MCF 10A (cell line): ENCODE results near the gene TEX52. TPM values are rescaled to one million over a fixed set of nuclear protein-coding genes. Genes with fewer than 3 reads are reported as not detected.

ENCODE experiments used
- BruUV-seq: library from RNA; stranded (reverse); fragments of 400-500 nt; replicated peaks from 2 replicates; lab custom pipeline; 2021; lab: Mats Ljungman, UMichigan
- CTCF ChIA-PET: fragments of 300-600 bp; sonication (Branson Sonifier 250); formaldehyde crosslinking; extraction: SDS; loops from one replicate; lab custom pipeline; 2021; ENCODE audit warnings: antibody characterized with exemption, inconsistent platforms; lab: Yijun Ruan, JAX
- POLR2A ChIA-PET: fragments of 300-600, 350-650 bp; sonication (Branson Sonifier 250); formaldehyde crosslinking; extraction: SDS; loops from one replicate; lab custom pipeline; 2020; ENCODE audit warnings: antibody characterized with exemption, inconsistent platforms; lab: Yijun Ruan, JAX
- DNase-seq: peaks from one replicate; pipeline ENCODE4 v3.0.0-alpha.2; 2018; ENCODE audit not compliant: unreplicated experiment
- H3K27ac Mint-ChIP-seq: one replicate; pipeline ENCODE4 v1.8.0; 2022; ENCODE audit warnings: mild to moderate bottlenecking, low read depth, mixed read lengths; ENCODE audit not compliant: unreplicated experiment
- H3K27me3 Mint-ChIP-seq: one replicate; pipeline ENCODE4 v1.8.0; 2022; ENCODE audit warnings: mixed read lengths; ENCODE audit not compliant: insufficient read depth, unreplicated experiment
- H3K36me3 Mint-ChIP-seq: one replicate; pipeline ENCODE4 v1.8.0; 2022; ENCODE audit warnings: mild to moderate bottlenecking, moderate library complexity, mixed read lengths; ENCODE audit not compliant: insufficient read depth, unreplicated experiment
- H3K4me1 Mint-ChIP-seq: one replicate; pipeline ENCODE4 v1.8.0; 2022; ENCODE audit warnings: mixed read lengths; ENCODE audit not compliant: insufficient read depth, unreplicated experiment
- H3K4me3 Mint-ChIP-seq: one replicate; pipeline ENCODE4 v1.8.0; 2022; ENCODE audit warnings: mild to moderate bottlenecking, moderate library complexity, mixed read lengths; ENCODE audit not compliant: unreplicated experiment
- H3K9me3 Mint-ChIP-seq: one replicate; pipeline ENCODE4 v1.8.0; 2022; ENCODE audit warnings: mixed read lengths; ENCODE audit not compliant: unreplicated experiment
- intact Hi-C: fragments of 100-400 bp; cut with micrococcal nuclease; formaldehyde crosslinking; loops from 2 replicates; pipeline ENCODE4 v1.14.1; 2022
- total RNA-seq: library from RNA; stranded (reverse); gene quantifications from 2 replicates; pipeline ENCODE4 v1.2.3, GENCODE V29; 2022
- TF ChIP-seq, protein P1 (sequence below): fragments of 200-600 bp; IDR thresholded peaks from one replicate; pipeline ENCODE4 v1.8.0; 2022; ENCODE audit warnings: antibody characterized with exemption, mild to moderate bottlenecking; ENCODE audit not compliant: unreplicated experiment

Gene TEX52
- total RNA-seq, 1 experiment from 2014 or later = not detected

DNA sequence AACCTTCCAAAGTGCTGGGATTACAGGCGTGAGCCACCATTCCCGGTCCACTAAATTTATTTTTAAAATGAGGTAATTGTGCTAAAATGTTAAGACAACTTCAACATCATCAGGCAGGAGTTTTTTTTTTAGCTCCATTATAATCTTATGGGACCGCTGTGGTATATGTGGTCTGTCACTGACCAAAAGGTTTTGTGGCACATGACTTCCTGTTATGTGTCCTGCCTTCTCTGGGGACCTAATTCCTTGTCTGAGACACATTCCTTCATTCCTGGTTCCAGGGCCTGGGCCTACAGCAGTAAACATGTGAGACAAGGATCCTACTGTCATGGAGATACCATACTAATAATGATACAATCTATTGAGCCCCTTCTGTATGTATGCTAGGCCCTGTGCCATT is 4.9 kb downstream of the TEX52 start:
- TF ChIP-seq, protein P1, sequence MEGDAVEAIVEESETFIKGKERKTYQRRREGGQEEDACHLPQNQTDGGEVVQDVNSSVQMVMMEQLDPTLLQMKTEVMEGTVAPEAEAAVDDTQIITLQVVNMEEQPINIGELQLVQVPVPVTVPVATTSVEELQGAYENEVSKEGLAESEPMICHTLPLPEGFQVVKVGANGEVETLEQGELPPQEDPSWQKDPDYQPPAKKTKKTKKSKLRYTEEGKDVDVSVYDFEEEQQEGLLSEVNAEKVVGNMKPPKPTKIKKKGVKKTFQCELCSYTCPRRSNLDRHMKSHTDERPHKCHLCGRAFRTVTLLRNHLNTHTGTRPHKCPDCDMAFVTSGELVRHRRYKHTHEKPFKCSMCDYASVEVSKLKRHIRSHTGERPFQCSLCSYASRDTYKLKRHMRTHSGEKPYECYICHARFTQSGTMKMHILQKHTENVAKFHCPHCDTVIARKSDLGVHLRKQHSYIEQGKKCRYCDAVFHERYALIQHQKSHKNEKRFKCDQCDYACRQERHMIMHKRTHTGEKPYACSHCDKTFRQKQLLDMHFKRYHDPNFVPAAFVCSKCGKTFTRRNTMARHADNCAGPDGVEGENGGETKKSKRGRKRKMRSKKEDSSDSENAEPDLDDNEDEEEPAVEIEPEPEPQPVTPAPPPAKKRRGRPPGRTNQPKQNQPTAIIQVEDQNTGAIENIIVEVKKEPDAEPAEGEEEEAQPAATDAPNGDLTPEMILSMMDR = no peak
- Mint-ChIP-seq H3K27ac (no peak overlapping the region), H3K4me3 (no peak overlapping the region), H3K9me3 (no peaks in the 10 kb centered on the region), H3K27me3 (no peaks in the 10 kb centered on the region), H3K36me3 (no peaks in the 10 kb centered on the region), H3K4me1 (no peaks in the 10 kb centered on the region)
- intact Hi-C loops = loop anchor here (10.0 kb wide), 1 partner anchor 183 kb away; no protein-coding TSS in a partner anchor
- no TSS peak for BruUV-seq
- DNase-seq = no peak
- CTCF ChIA-PET = interaction anchor here (0.6 to 3.3 kb wide), 5 partner anchors 9 to 190 kb away, joined by 3 to 15 read pairs (median 3); no protein-coding TSS in a partner anchor
- POLR2A ChIA-PET = interaction anchor here (0.6 to 0.8 kb wide), 4 partner anchors 16 to 92 kb away, joined by 3 read pairs; no protein-coding TSS in a partner anchor

DNA sequence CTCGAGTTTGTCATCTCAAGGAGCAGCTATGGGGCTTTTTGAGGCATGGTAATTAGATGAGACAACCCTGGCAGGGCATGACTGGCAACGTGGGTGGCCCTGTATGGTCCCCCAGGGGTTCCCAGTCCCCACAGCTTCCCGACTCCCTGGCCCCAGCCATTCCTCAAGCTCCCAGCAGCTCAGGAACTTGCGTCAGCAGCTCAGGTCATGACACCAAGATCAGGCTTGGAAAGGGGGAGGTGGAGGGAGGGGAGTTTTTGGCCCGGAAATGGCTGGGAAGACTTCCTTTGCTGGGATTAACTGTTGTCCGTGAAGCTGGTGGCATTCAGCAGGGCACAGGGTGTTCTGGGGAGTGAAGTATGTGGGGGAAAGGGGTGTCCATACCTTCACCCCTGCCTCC is 11.6 kb downstream of the TEX52 start:
- Mint-ChIP-seq H3K27ac (no peak overlapping the region), H3K36me3 (no peaks in the 10 kb centered on the region), H3K9me3 (no peaks in the 10 kb centered on the region), H3K4me3 (no peak overlapping the region), H3K4me1 (no peaks in the 10 kb centered on the region), H3K27me3 (no peaks in the 10 kb centered on the region)
- no TSS peak for BruUV-seq
- intact Hi-C loops = no loop called here
- no peak for DNase-seq
- TF ChIP-seq, protein P1 = no peak
- ChIA-PET POLR2A (interaction anchor here (0.7 to 1.1 kb wide), 3 partner anchors 9 to 19 kb away, joined by 3 to 6 read pairs (median 6); no protein-coding TSS in a partner anchor), CTCF (interaction anchor here (0.9 to 3.3 kb wide), 2 partner anchors 9 to 12 kb away, joined by 3 to 21 read pairs; no protein-coding TSS in a partner anchor)

DNA sequence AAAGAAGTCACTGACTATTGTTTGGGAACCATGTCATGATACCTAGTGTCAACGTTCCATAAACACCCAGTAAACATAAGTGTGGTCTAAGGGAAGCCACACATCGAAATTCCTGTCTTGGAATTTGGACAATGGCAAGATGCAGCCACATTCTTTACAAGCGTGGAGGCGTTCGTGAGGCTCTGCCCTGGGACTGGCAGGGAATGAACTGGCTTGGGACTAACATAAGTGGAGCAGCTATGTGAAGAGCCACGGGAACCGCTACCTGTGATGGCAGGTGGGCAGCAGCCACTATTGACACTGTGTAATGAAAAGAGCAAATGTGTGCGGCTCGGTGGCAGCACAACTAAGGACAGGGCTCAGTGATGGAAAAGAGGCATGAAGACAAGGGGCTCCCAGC is 12.1 kb downstream of the TEX52 start:
- TF ChIP-seq, protein P1 = no peak
- Mint-ChIP-seq H3K9me3 (no peaks in the 10 kb centered on the region), H3K4me1 (no peaks in the 10 kb centered on the region), H3K27me3 (no peaks in the 10 kb centered on the region), H3K4me3 (no peak overlapping the region), H3K36me3 (peaks cover under 1% of the 10 kb centered on the region), H3K27ac (no peak overlapping the region)
- no TSS peak for BruUV-seq
- CTCF ChIA-PET = interaction anchor here (0.9 to 3.3 kb wide), 2 partner anchors 9 to 11 kb away, joined by 3 to 21 read pairs; no protein-coding TSS in a partner anchor
- intact Hi-C loops = no loop called here
- POLR2A ChIA-PET = interaction anchor here (0.7 to 1.5 kb wide), 4 partner anchors 9 to 32 kb away, joined by 3 to 6 read pairs (median 5); partner anchors contain the start of genes FOXM1 and RHNO1
- DNase-seq = no peak

- no peak overlapping the region for H3K4me3 Mint-ChIP-seq
- ChIA-PET POLR2A (no interaction called here), CTCF (interaction anchor here (3.3 kb wide), 1 partner anchor 11 kb away, joined by 21 read pairs; no protein-coding TSS in a partner anchor)
- H3K27ac Mint-ChIP-seq = no peak overlapping the region
- peaks cover 5% of the 10 kb centered on the region for H3K36me3 Mint-ChIP-seq
- no TSS peak for BruUV-seq
- DNase-seq = no peak
- H3K4me1 Mint-ChIP-seq = no peaks in the 10 kb centered on the region
- TF ChIP-seq, protein P1 = no peak
- intact Hi-C loops = no loop called here
- H3K27me3 Mint-ChIP-seq = no peaks in the 10 kb centered on the region
- no peaks in the 10 kb centered on the region for H3K9me3 Mint-ChIP-seq
These were observed 13.9 kb downstream of the TEX52 start for GRCh38 chr12:2842948-2843347.
